A549 (cell line): Measurements from ENCODE around the gene SEMA5A. TPM values are rescaled to one million over a fixed set of nuclear protein-coding genes. Genes with fewer than 3 reads are reported as not detected.

Source experiments
- ATAC-seq, 2 experiments: fragments of 200-7000 bp in 1 of 2; fragments of >200 bp in 1 of 2; cut with Nextera tagmentation in 1 of 2; cut with Tn5 transposase in 1 of 2; 3 replicates each; pipeline versions ENCODE4 v1.8.0 to v1.9.1; 2018 to 2020; ENCODE audit warnings: mild to moderate bottlenecking in 1 of 2, moderate library complexity in 1 of 2
- CTCF ChIA-PET: fragments of 300-600 bp; sonication (Branson Sonifier 250); formaldehyde crosslinking; extraction: SDS; loops from one replicate; lab custom pipeline; 2021; ENCODE audit warnings: antibody characterized with exemption, inconsistent platforms; lab: Yijun Ruan, JAX
- POLR2A ChIA-PET: fragments of 350-600 bp; formaldehyde crosslinking; extraction: SDS; loops from one replicate; lab custom pipeline; 2021; ENCODE audit warnings: antibody characterized with exemption, inconsistent platforms; lab: Yijun Ruan, JAX
- DNase-seq, 2 experiments: peaks; one replicate each; pipeline versions ENCODE4 v3.0.0 to v3.0.0-alpha.2; 2011 to 2016; ENCODE audit warnings: low read depth in 1 of 2, low spot score in 1 of 2
- FAIRE-seq: peaks from 2 replicates; lab custom pipeline; 2011; peaks lifted over from hg19 to GRCh38; lab: Jason Lieb, UNC
- H3K27ac ChIP-seq, 2 experiments: fragments of >200 bp; sonication (Bioruptor Twin); formaldehyde crosslinking; 3 replicates each; pipeline ENCODE4 v1.5.1; 2016 to 2017
- H3K4me1 ChIP-seq: fragments of >200 bp; sonication (Bioruptor Twin); formaldehyde crosslinking; 3 replicates; pipeline ENCODE4 v1.6.1; 2016
- H3K4me2 ChIP-seq: fragments of >200 bp; sonication (Bioruptor Twin); formaldehyde crosslinking; 3 replicates; pipeline ENCODE4 v1.6.1; 2016
- H3K4me3 ChIP-seq: fragments of >200 bp; sonication (Bioruptor Twin); formaldehyde crosslinking; 3 replicates; pipeline ENCODE4 v1.5.1; 2016
- H3K9me3 ChIP-seq: fragments of >200 bp; sonication (Bioruptor Twin); formaldehyde crosslinking; 3 replicates; pipeline ENCODE4 v1.6.1; 2016
- BHLHE40 ChIP-seq: IDR thresholded peaks from 2 replicates; pipeline ENCODE4 v1.6.1; 2012; ENCODE audit warnings: low read depth, low read length, inconsistent platforms
- CBX2 ChIP-seq: fragments of 200-600 bp; sonication (generic); IDR thresholded peaks from 2 replicates; pipeline ENCODE4 v1.6.1; 2016; ENCODE audit warnings: low read depth, mild to moderate bottlenecking, borderline replicate concordance
- EHMT2 ChIP-seq: fragments of 200-600 bp; sonication (generic); IDR thresholded peaks from 2 replicates; pipeline ENCODE4 v1.6.1; 2016; ENCODE audit warnings: antibody characterized with exemption, low read depth, mild to moderate bottlenecking, moderate library complexity
- EP300 ChIP-seq, 2 experiments: fragments of >200 bp; sonication (Bioruptor Twin); formaldehyde crosslinking; IDR thresholded peaks; 2 replicates in 1 of 2; 3 replicates in 1 of 2; pipeline ENCODE4 v1.6.1; 2016 to 2017
- FOXS1 ChIP-seq: fragments of 250-450 bp; sonication (Bioruptor Pico); IDR thresholded peaks from 2 replicates; pipeline ENCODE4 v1.5.0; 2020; ENCODE audit warnings: mild to moderate bottlenecking, moderate library complexity
- GATA3 ChIP-seq: IDR thresholded peaks from 2 replicates; pipeline ENCODE4 v1.6.1; 2012; ENCODE audit warnings: borderline replicate concordance
- HOXA7 ChIP-seq: fragments of 250-450 bp; sonication (Bioruptor Pico); IDR thresholded peaks from 2 replicates; pipeline ENCODE4 v1.5.0; 2020; ENCODE audit warnings: mild to moderate bottlenecking, moderate library complexity
- KDM1A ChIP-seq: fragments of 200-600 bp; sonication (generic); IDR thresholded peaks from 2 replicates; pipeline ENCODE4 v1.6.1; 2016; ENCODE audit warnings: low read depth, mild to moderate bottlenecking
- MYC ChIP-seq: IDR thresholded peaks from 2 replicates; pipeline ENCODE4 v1.6.1; 2012; ENCODE audit warnings: mild to moderate bottlenecking, inconsistent platforms, low read length, improper control_type of control experiment, borderline replicate concordance
- NPAS2 ChIP-seq: fragments of 250-450 bp; sonication (Bioruptor Pico); IDR thresholded peaks from 2 replicates; pipeline ENCODE4 v1.8.0; 2022; ENCODE audit warnings: mild to moderate bottlenecking, moderate library complexity, borderline replicate concordance
- PHF8 ChIP-seq: fragments of 200-600 bp; sonication (generic); IDR thresholded peaks from 2 replicates; pipeline ENCODE4 v1.6.1; 2016; ENCODE audit warnings: low read depth, mild to moderate bottlenecking, antibody characterized with exemption, moderate library complexity, borderline replicate concordance
- POLR2A ChIP-seq: IDR thresholded peaks from 2 replicates; pipeline ENCODE4 v1.6.1; 2012; ENCODE audit warnings: mild to moderate bottlenecking, low read length
- RNF2 ChIP-seq: fragments of 200-600 bp; sonication (generic); IDR thresholded peaks from 2 replicates; pipeline ENCODE4 v1.6.1; 2016; ENCODE audit warnings: low read depth, mild to moderate bottlenecking, antibody characterized with exemption, moderate library complexity, borderline replicate concordance
- TP53 ChIP-seq: fragments of 250-450 bp; sonication (Bioruptor Pico); IDR thresholded peaks from 2 replicates; pipeline ENCODE4 v1.5.0; 2021; ENCODE audit warnings: mild to moderate bottlenecking, moderate library complexity
- ZC3H11A ChIP-seq: fragments of 450-650 bp; IDR thresholded peaks from 2 replicates; pipeline ENCODE4 v1.6.1; 2014; ENCODE audit warnings: antibody characterized with exemption, mild to moderate bottlenecking
- WGBS: methylation state at CpG from one replicate; pipeline ENCODE4 v1.1.6; 2017; ENCODE audit errors: missing lambda C conversion rate; 5-methylcytosine and 5-hydroxymethylcytosine counted together
- polyA plus RNA-seq, 4 experiments: library from polyadenylated mRNA; depleted of rRNA in 3 of 4; stranded (reverse); fragments of >200 nt; fragmentation: RNase III in 1 of 4; extraction: RNeasy Plus Mini Kit Qiagen cat#74134 plus additional on column Dnase treatment in 1 of 4; gene quantifications; 2 replicates in 3 of 4; 3 replicates in 1 of 4; pipeline ENCODE4 v1.2.3, GENCODE V29; 2011 to 2017
- TF ChIP-seq, protein P1 (sequence below): fragments of >200 bp; sonication (Bioruptor Twin); formaldehyde crosslinking; IDR thresholded peaks from 3 replicates; pipeline ENCODE4 v1.5.1; 2016
- TF ChIP-seq, protein P2 (sequence below): fragments of >200 bp; sonication (Bioruptor Twin); formaldehyde crosslinking; IDR thresholded peaks from 2 replicates; pipeline ENCODE4 v1.6.1; 2016
- TF ChIP-seq, protein P3 (sequence below): fragments of 250-450 bp; sonication (Bioruptor Pico); IDR thresholded peaks from 2 replicates; pipeline ENCODE4 v1.5.0; 2020; ENCODE audit warnings: low read depth, mild to moderate bottlenecking, moderate library complexity
- TF ChIP-seq, protein P4 (sequence below): fragments of 200-600 bp; sonication (generic); IDR thresholded peaks from 2 replicates; pipeline ENCODE4 v1.6.1; 2016; ENCODE audit warnings: antibody characterized with exemption, mild to moderate bottlenecking, moderate library complexity

SEMA5A gene
- polyA plus RNA-seq, 2 of the 4 experiments (the other 2 are of a cell fraction) = not detected

GRCh38 chr5:9090381-9091026 is 455.4 kb downstream of the SEMA5A start:
- TF ChIP-seq FOXS1 (CRISPR knock-in tag) = no peak
- H3K9me3 ChIP-seq = no peaks in the 10 kb centered on the region
- DNase-seq = no peak
- H3K4me3 ChIP-seq = no peak overlapping the region
- H3K4me1 ChIP-seq = no peaks in the 10 kb centered on the region
- no peak for FAIRE-seq
- WGBS = 5% methylated on average over 7 of the region's 7 CpGs
- ChIA-PET POLR2A (no interaction called here), CTCF (no interaction called here)
- no peak overlapping the region for H3K4me2 ChIP-seq
- no peak for ATAC-seq
- no peak overlapping the region for H3K27ac ChIP-seq

DNA sequence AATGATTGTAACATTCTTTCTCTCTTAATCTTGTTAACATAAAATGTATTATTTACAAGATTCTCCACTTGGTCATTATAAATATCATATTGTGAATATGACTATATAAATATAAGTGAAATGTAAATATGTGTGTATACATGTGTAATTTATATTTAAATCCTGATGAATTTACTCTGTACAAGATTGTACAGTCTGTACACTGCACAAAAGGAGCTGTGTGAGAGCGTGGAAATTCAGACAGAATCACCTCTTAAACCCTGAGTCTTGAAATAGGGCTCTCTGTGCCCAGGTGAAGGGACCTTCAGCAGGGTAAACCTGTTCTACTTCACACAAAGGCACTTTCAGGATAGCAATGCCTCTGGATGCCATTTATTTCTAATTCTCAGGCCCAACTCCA is 456.0 kb downstream of the SEMA5A start:
- 0% methylated on average over 1 of the region's 1 CpG for WGBS
- ATAC-seq (no peak), FAIRE-seq (no peak)
- no peaks in the 10 kb centered on the region for H3K9me3 ChIP-seq
- POLR2A ChIA-PET = no interaction called here
- no peak overlapping the region for H3K4me3 ChIP-seq
- TF ChIP-seq, protein P1, sequence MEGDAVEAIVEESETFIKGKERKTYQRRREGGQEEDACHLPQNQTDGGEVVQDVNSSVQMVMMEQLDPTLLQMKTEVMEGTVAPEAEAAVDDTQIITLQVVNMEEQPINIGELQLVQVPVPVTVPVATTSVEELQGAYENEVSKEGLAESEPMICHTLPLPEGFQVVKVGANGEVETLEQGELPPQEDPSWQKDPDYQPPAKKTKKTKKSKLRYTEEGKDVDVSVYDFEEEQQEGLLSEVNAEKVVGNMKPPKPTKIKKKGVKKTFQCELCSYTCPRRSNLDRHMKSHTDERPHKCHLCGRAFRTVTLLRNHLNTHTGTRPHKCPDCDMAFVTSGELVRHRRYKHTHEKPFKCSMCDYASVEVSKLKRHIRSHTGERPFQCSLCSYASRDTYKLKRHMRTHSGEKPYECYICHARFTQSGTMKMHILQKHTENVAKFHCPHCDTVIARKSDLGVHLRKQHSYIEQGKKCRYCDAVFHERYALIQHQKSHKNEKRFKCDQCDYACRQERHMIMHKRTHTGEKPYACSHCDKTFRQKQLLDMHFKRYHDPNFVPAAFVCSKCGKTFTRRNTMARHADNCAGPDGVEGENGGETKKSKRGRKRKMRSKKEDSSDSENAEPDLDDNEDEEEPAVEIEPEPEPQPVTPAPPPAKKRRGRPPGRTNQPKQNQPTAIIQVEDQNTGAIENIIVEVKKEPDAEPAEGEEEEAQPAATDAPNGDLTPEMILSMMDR = no peak
- TF ChIP-seq BHLHE40 = no peak
- TF ChIP-seq KDM1A = no peak
- no peak for TF ChIP-seq CBX2
- TF ChIP-seq, protein P2, sequence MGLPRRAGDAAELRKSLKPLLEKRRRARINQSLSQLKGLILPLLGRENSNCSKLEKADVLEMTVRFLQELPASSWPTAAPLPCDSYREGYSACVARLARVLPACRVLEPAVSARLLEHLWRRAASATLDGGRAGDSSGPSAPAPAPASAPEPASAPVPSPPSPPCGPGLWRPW = no peak
- no peak for TF ChIP-seq RNF2
- TF ChIP-seq EHMT2 = no peak
- no peak for TF ChIP-seq POLR2A
- TF ChIP-seq, protein P3, sequence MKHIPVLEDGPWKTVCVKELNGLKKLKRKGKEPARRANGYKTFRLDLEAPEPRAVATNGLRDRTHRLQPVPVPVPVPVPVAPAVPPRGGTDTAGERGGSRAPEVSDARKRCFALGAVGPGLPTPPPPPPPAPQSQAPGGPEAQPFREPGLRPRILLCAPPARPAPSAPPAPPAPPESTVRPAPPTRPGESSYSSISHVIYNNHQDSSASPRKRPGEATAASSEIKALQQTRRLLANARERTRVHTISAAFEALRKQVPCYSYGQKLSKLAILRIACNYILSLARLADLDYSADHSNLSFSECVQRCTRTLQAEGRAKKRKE = no peak
- TF ChIP-seq ZC3H11A = no peak
- TF ChIP-seq MYC = no peak
- TF ChIP-seq PHF8 = no peak
- TF ChIP-seq GATA3 = no peak
- TF ChIP-seq FOXS1 (CRISPR knock-in tag) = no peak
- TF ChIP-seq HOXA7 (CRISPR knock-in tag) = no peak
- TF ChIP-seq EP300 (IDR thresholded peaks at IDR 0.05) = no peak
- TF ChIP-seq, protein P4, sequence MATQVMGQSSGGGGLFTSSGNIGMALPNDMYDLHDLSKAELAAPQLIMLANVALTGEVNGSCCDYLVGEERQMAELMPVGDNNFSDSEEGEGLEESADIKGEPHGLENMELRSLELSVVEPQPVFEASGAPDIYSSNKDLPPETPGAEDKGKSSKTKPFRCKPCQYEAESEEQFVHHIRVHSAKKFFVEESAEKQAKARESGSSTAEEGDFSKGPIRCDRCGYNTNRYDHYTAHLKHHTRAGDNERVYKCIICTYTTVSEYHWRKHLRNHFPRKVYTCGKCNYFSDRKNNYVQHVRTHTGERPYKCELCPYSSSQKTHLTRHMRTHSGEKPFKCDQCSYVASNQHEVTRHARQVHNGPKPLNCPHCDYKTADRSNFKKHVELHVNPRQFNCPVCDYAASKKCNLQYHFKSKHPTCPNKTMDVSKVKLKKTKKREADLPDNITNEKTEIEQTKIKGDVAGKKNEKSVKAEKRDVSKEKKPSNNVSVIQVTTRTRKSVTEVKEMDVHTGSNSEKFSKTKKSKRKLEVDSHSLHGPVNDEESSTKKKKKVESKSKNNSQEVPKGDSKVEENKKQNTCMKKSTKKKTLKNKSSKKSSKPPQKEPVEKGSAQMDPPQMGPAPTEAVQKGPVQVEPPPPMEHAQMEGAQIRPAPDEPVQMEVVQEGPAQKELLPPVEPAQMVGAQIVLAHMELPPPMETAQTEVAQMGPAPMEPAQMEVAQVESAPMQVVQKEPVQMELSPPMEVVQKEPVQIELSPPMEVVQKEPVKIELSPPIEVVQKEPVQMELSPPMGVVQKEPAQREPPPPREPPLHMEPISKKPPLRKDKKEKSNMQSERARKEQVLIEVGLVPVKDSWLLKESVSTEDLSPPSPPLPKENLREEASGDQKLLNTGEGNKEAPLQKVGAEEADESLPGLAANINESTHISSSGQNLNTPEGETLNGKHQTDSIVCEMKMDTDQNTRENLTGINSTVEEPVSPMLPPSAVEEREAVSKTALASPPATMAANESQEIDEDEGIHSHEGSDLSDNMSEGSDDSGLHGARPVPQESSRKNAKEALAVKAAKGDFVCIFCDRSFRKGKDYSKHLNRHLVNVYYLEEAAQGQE = no peak
- TF ChIP-seq TP53 (CRISPR knock-in tag) = no peak
- no peak for TF ChIP-seq NPAS2
- TF ChIP-seq, all 56 proteins: peak for 0
- no peak for DNase-seq
- no peaks in the 10 kb centered on the region for H3K4me1 ChIP-seq
- CTCF ChIA-PET = no interaction called here
- H3K27ac ChIP-seq = no peak overlapping the region
- no peak overlapping the region for H3K4me2 ChIP-seq
